ENCODE results near the gene ACOT2. TPM values are rescaled to one million over a fixed set of nuclear protein-coding genes. Genes with fewer than 3 reads are reported as not detected.
A peak's percentile ranks its signal among the peaks of the same experiment; 100 is the strongest.

The ACOT2 gene
- total RNA-seq, 6 experiments from 2014 or later = 18.4 to 24.0 (median 20.9) TPM

- TF ChIP-seq CTCF (IDR thresholded peaks at IDR 0.05) = no peak
- Mint-ChIP-seq H3K9me3 (peaks cover 11% of the 10 kb centered on the region), H3K27ac (no peak overlapping the region), H3K4me3 (no peak overlapping the region), H3K4me1 (ENCODE audit: low read depth) (no peaks in the 10 kb centered on the region; the same call in 1 of the 2 replicates), H3K27me3 (ENCODE audit: insufficient read depth) (peaks cover 12% of the 10 kb centered on the region), H3K36me3 (ENCODE audit: low read depth) (no peaks in the 10 kb centered on the region; the same call in 1 of the 2 replicates)
- no peak for DNase-seq
Observed at GRCh38 chr14:73610687-73611086, 41.7 kb downstream of the ACOT2 start.

- Mint-ChIP-seq H3K36me3 (ENCODE audit: low read depth) (no peaks in the 10 kb centered on the region; the same call in 1 of the 2 replicates), H3K27me3 (ENCODE audit: insufficient read depth) (peaks cover 13% of the 10 kb centered on the region), H3K9me3 (peaks cover 5% of the 10 kb centered on the region), H3K27ac (no peak within 1 kb of the TSS), H3K4me3 (peak within 1 kb of the TSS; percentile 86), H3K4me1 (ENCODE audit: low read depth) (no peaks in the 10 kb centered on the region; the same call in 1 of the 2 replicates)
- DNase-seq = peak; percentile 26
- TF ChIP-seq CTCF (IDR thresholded peaks at IDR 0.05) = no peak
Observed at GRCh38 chr14:73612339-73613045, 43.5 kb downstream of the ACOT2 start, which contains the start of gene ACOT6. Gene ACOT6 (plus strand): TSS chr14:73612517. CDS start chr14:73612572, 55 bp downstream.

GRCh38 chr14:73613046-73613383, 44.0 kb downstream of the ACOT2 start:
- TF ChIP-seq CTCF (IDR thresholded peaks at IDR 0.05) = no peak
- H3K4me3 Mint-ChIP-seq = peak overlapping the region; percentile 86
- H3K36me3 Mint-ChIP-seq (ENCODE audit: low read depth) = no peaks in the 10 kb centered on the region; the same call in 1 of the 2 replicates
- H3K27me3 Mint-ChIP-seq (ENCODE audit: insufficient read depth) = peaks cover 12% of the 10 kb centered on the region
- no peaks in the 10 kb centered on the region; the same call in 1 of the 2 replicates for H3K4me1 Mint-ChIP-seq (ENCODE audit: low read depth)
- H3K9me3 Mint-ChIP-seq = peaks cover 5% of the 10 kb centered on the region
- no peak for DNase-seq
- H3K27ac Mint-ChIP-seq = no peak overlapping the region

GRCh38 chr14:73613419-73613963, 44.5 kb downstream of the ACOT2 start:
- TF ChIP-seq CTCF (IDR thresholded peaks at IDR 0.05) = no peak
- Mint-ChIP-seq H3K36me3 (ENCODE audit: low read depth) (no peaks in the 10 kb centered on the region; the same call in 1 of the 2 replicates), H3K4me1 (ENCODE audit: low read depth) (no peaks in the 10 kb centered on the region; the same call in 1 of the 2 replicates), H3K27me3 (ENCODE audit: insufficient read depth) (peaks cover 7% of the 10 kb centered on the region), H3K27ac (no peak overlapping the region), H3K9me3 (peaks cover 5% of the 10 kb centered on the region; the same call in 1 of the 2 replicates), H3K4me3 (peak overlapping the region; percentile 86; the same call in 1 of the 2 replicates)
- no peak for DNase-seq

- no peaks in the 10 kb centered on the region for H3K36me3 Mint-ChIP-seq (ENCODE audit: low read depth)
- no peak overlapping the region for H3K27ac Mint-ChIP-seq
- DNase-seq = no peak
- H3K4me3 Mint-ChIP-seq = no peak overlapping the region
- no peaks in the 10 kb centered on the region; the same call in 1 of the 2 replicates for H3K4me1 Mint-ChIP-seq (ENCODE audit: low read depth)
- no peaks in the 10 kb centered on the region for H3K9me3 Mint-ChIP-seq
- no peak for TF ChIP-seq CTCF (IDR thresholded peaks at IDR 0.05)
- peaks cover 15% of the 10 kb centered on the region for H3K27me3 Mint-ChIP-seq (ENCODE audit: insufficient read depth)
Observed at GRCh38 chr14:73616831-73617230, 47.8 kb downstream of the ACOT2 start.

All from HFFc6 (cell line).